ENCODE measurements around the gene TACC2.

TACC2 gene

GRCh38 chr10:122123186-122123585 is 134.2 kb downstream of the TACC2 start:
- Histone ChIP-seq H3K79me2 (ENCODE audit: insufficient read depth, low read length) (no peaks in the 10 kb centered on the region), H3K4me2 (ENCODE audit: low read depth, low read length, poor library complexity, severe bottlenecking) (no peak overlapping the region), H3K27me3 (ENCODE audit: low read length) (no peaks in the 10 kb centered on the region), H3K9ac (ENCODE audit: low read length) (no peak overlapping the region), H3K27ac (ENCODE audit: low read depth, low read length) (no peak overlapping the region), H4K20me1 (ENCODE audit: low read depth, low read length) (no peaks in the 10 kb centered on the region), H3K36me3 (ENCODE audit: low read length) (no peaks in the 10 kb centered on the region), H3K4me3 (ENCODE audit: insufficient read depth, low read length, poor library complexity, severe bottlenecking) (no peak overlapping the region), H3F3A (ENCODE audit: insufficient read depth) (no peaks in the 10 kb centered on the region), H3K9me3 (ENCODE audit: insufficient read depth, low read length) (no peaks in the 10 kb centered on the region), H3K9me2 (replicated peaks; ENCODE audit: insufficient read depth, low read length) (no peaks in the 10 kb centered on the region), H2AFZ (ENCODE audit: low read depth, low read length, severe bottlenecking) (no peak overlapping the region)
- TF ChIP-seq CTCF (IDR thresholded peaks at IDR 0.05; ENCODE audit: insufficient read depth, low read length, poor library complexity, severe bottlenecking): no peak
- no peak for TF ChIP-seq EZH2phosphoT487 (conservative IDR thresholded peaks at IDR 0.05; ENCODE audit: low read length)

GRCh38 chr10:122124342-122124741 is 135.4 kb downstream of the TACC2 start:
- Histone ChIP-seq H2AFZ (ENCODE audit: low read depth, low read length, severe bottlenecking) (no peak overlapping the region), H3K27ac (ENCODE audit: low read depth, low read length) (no peak overlapping the region), H3K27me3 (ENCODE audit: low read length) (no peaks in the 10 kb centered on the region), H3K9ac (ENCODE audit: low read length) (no peak overlapping the region), H3K9me3 (ENCODE audit: insufficient read depth, low read length) (no peaks in the 10 kb centered on the region), H4K20me1 (ENCODE audit: low read depth, low read length) (no peaks in the 10 kb centered on the region), H3K4me3 (ENCODE audit: insufficient read depth, low read length, poor library complexity, severe bottlenecking) (no peak overlapping the region), H3K79me2 (ENCODE audit: insufficient read depth, low read length) (no peaks in the 10 kb centered on the region), H3K36me3 (ENCODE audit: low read length) (no peaks in the 10 kb centered on the region), H3K4me2 (ENCODE audit: low read depth, low read length, poor library complexity, severe bottlenecking) (no peak overlapping the region), H3K9me2 (replicated peaks; ENCODE audit: insufficient read depth, low read length) (no peaks in the 10 kb centered on the region), H3F3A (ENCODE audit: insufficient read depth) (no peaks in the 10 kb centered on the region)
- TF ChIP-seq EZH2phosphoT487 (conservative IDR thresholded peaks at IDR 0.05; ENCODE audit: low read length): no peak

GRCh38 chr10:122124808-122125207 is 135.8 kb downstream of the TACC2 start:
- Histone ChIP-seq H3K27me3 (ENCODE audit: low read length) (no peaks in the 10 kb centered on the region), H3F3A (ENCODE audit: insufficient read depth) (no peaks in the 10 kb centered on the region), H3K9ac (ENCODE audit: low read length) (no peak overlapping the region), H3K4me3 (ENCODE audit: insufficient read depth, low read length, poor library complexity, severe bottlenecking) (no peak overlapping the region), H3K79me2 (ENCODE audit: insufficient read depth, low read length) (no peaks in the 10 kb centered on the region), H3K9me2 (replicated peaks; ENCODE audit: insufficient read depth, low read length) (no peaks in the 10 kb centered on the region), H3K9me3 (ENCODE audit: insufficient read depth, low read length) (no peaks in the 10 kb centered on the region), H3K27ac (ENCODE audit: low read depth, low read length) (no peak overlapping the region), H3K4me2 (ENCODE audit: low read depth, low read length, poor library complexity, severe bottlenecking) (no peak overlapping the region), H4K20me1 (ENCODE audit: low read depth, low read length) (no peaks in the 10 kb centered on the region), H3K36me3 (ENCODE audit: low read length) (no peaks in the 10 kb centered on the region), H2AFZ (ENCODE audit: low read depth, low read length, severe bottlenecking) (no peak overlapping the region)
- TF ChIP-seq CTCF (IDR thresholded peaks at IDR 0.05; ENCODE audit: insufficient read depth, low read length, poor library complexity, severe bottlenecking) (no peak), EZH2phosphoT487 (conservative IDR thresholded peaks at IDR 0.05; ENCODE audit: low read length) (no peak)

- Histone ChIP-seq H3K9ac (ENCODE audit: low read length) (no peak overlapping the region), H3K9me3 (ENCODE audit: insufficient read depth, low read length) (no peaks in the 10 kb centered on the region), H3K79me2 (ENCODE audit: insufficient read depth, low read length) (no peaks in the 10 kb centered on the region), H4K20me1 (ENCODE audit: low read depth, low read length) (no peaks in the 10 kb centered on the region), H3F3A (ENCODE audit: insufficient read depth) (no peaks in the 10 kb centered on the region), H3K4me2 (ENCODE audit: low read depth, low read length, poor library complexity, severe bottlenecking) (no peak overlapping the region), H2AFZ (ENCODE audit: low read depth, low read length, severe bottlenecking) (no peak overlapping the region), H3K27ac (ENCODE audit: low read depth, low read length) (no peak overlapping the region), H3K4me3 (ENCODE audit: insufficient read depth, low read length, poor library complexity, severe bottlenecking) (no peak overlapping the region), H3K36me3 (ENCODE audit: low read length) (no peaks in the 10 kb centered on the region), H3K9me2 (replicated peaks; ENCODE audit: insufficient read depth, low read length) (no peaks in the 10 kb centered on the region), H3K27me3 (ENCODE audit: low read length) (no peaks in the 10 kb centered on the region)
- TF ChIP-seq CTCF (IDR thresholded peaks at IDR 0.05; ENCODE audit: insufficient read depth, low read length, poor library complexity, severe bottlenecking) (no peak), EZH2phosphoT487 (conservative IDR thresholded peaks at IDR 0.05; ENCODE audit: low read length) (no peak)
These were observed 138.0 kb downstream of the TACC2 start for GRCh38 chr10:122126763-122127659.
